HG03575 (cell line): ENCODE results near the gene LRRN2.
"Not testable (repeated sequence)": the region's sequence is repeated elsewhere in the genome, so short reads cannot be mapped to it uniquely, and the experiment has no call there.

Source experiments
- ATAC-seq: cut with Tn5 transposase; IDR thresholded peaks from one replicate; pipeline ENCODE4 v1.9.1; 2021; ENCODE audit not compliant: unreplicated experiment, insufficient number of reproducible peaks, low FRiP score; ENCODE audit errors: extremely low read depth

Gene LRRN2

GRCh38 chr1:204697893-204698292, 12.4 kb upstream of the LRRN2 start:
- no peak for ATAC-seq

DNA sequence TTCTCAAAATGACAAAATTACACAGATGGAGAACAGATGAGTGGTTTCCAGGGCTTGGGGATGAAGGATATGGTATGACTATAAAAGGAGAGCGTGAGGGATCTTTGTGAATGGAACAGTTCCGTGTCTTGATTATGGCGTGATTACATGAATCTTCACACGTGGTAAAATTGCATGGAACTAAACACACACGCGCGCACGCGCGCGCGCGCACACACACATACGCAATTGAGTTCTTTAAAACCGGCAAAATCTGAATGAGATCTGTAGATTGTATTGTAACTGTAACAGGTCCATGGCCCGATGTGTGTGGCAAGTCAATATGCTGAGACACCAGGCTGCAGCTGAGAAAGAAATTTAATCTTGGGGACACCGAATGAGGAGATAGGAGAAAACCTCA, 11.1 kb upstream of the LRRN2 start:
- ATAC-seq = no peak

DNA sequence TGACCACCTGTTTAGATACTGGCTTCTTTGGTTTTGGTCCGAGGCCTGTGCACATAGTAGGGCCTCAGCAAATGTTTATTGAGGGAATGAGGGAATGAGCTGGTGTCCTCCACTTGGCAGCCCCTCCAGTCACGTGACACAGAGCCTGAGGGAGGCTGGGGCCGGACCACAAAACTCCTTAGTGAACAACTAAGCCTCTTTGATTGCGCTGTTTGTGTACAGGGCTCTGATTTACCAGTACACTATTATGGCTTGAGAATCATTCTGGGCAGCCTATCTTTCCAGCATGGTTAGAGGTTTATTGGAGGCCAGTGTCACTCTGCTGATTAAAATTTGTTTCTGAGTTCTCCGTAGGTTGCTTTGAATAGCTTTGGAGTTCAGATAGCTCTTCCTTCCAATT, 10.2 kb upstream of the LRRN2 start:
- no peak for ATAC-seq

- no peak for ATAC-seq
Observed at GRCh38 chr1:204694145-204694544, 8.6 kb upstream of the LRRN2 start.

- no peak for ATAC-seq
Observed at GRCh38 chr1:204692841-204693356, 7.4 kb upstream of the LRRN2 start.

- ATAC-seq = no peak
Observed at GRCh38 chr1:204692325-204692840, 6.8 kb upstream of the LRRN2 start.

DNA sequence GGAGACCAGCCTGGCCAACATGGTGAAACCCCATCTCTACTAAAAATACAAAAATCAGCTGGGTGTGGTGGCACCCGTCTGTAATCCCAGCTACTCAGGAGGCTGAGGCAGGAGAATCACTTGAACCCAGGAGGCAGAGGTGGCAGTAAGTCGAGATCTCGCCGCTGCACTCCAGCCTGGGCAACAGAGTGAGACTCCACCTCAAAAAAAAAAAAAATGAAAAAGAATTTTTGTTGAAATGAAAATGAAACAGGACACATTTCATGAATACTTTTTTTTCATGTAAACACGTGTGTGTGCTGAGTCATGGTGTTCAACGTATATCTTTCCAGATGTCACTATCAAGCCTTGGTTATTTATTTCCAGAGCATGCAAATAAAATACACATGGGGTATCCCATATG, 5.8 kb upstream of the LRRN2 start:
- not testable (repeated sequence) for ATAC-seq

GRCh38 chr1:204688776-204689175, 3.2 kb upstream of the LRRN2 start:
- ATAC-seq = no peak

GRCh38 chr1:204688007-204688406, 2.5 kb upstream of the LRRN2 start:
- no peak for ATAC-seq

DNA sequence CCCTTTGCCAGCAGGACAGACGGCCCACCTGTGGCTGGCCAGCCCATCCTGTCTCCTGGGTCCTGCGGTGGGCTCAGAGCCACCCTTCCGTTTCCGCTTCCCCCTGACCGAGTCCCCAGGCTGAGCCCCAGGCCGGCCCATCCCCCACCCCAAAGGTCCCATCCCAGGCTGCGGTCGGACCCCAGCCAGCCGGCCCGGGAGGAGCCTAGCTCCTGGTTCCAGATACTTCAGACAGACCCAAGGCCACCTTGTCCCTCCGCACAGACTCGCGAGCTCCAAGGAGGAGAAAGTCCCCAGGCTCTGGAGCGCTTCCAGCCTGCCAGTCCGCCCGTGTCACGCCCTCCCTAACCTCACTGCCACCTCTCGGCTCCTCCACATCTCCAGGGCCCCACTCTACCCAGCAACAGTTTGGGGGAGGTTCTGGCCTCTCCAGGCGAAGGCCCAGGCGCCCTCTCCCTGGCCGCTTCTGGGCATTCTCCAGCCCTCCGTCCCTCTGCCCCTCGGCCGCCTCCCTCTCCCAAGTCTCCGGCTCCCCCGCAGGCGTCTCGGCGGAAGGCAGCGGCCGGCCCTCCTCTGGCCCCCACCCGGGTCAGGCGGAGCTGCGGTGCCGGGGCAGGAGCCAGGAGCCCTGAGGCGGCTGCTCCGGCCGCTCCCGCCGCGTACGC, 835 bp downstream of the LRRN2 start:
- ATAC-seq = no peak

- ATAC-seq = no peak
Observed at GRCh38 chr1:204684206-204684570, 1.4 kb downstream of the LRRN2 start.

- no peak for ATAC-seq
Observed at GRCh38 chr1:204683284-204684205, 2.0 kb downstream of the LRRN2 start.

GRCh38 chr1:204680461-204680860, 5.1 kb downstream of the LRRN2 start:
- no peak for ATAC-seq

GRCh38 chr1:204680051-204680450, 5.5 kb downstream of the LRRN2 start:
- ATAC-seq = no peak

GRCh38 chr1:204678721-204679475, 6.6 kb downstream of the LRRN2 start:
- no peak for ATAC-seq

- ATAC-seq = no peak
Observed at GRCh38 chr1:204677864-204678263, 7.7 kb downstream of the LRRN2 start.

DNA sequence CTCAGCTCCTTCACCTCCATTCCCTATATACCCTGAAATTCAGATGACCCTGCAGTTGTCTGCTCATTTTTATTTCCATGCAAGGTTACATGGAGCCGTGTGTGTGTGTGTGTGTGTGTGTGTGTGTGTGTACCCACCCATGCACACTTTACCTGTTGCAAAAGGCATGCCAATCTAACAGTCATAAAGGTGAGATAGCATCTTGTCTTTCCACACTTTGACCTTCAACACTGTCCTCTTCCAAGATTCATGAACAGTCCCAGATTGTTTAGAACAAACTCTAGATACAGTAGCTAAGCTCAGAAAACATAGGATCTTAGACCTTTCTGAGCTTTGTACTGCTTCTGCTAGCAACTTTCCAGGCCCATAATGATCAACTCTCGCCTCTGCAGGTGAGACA, 9.5 kb downstream of the LRRN2 start:
- no peak for ATAC-seq

DNA sequence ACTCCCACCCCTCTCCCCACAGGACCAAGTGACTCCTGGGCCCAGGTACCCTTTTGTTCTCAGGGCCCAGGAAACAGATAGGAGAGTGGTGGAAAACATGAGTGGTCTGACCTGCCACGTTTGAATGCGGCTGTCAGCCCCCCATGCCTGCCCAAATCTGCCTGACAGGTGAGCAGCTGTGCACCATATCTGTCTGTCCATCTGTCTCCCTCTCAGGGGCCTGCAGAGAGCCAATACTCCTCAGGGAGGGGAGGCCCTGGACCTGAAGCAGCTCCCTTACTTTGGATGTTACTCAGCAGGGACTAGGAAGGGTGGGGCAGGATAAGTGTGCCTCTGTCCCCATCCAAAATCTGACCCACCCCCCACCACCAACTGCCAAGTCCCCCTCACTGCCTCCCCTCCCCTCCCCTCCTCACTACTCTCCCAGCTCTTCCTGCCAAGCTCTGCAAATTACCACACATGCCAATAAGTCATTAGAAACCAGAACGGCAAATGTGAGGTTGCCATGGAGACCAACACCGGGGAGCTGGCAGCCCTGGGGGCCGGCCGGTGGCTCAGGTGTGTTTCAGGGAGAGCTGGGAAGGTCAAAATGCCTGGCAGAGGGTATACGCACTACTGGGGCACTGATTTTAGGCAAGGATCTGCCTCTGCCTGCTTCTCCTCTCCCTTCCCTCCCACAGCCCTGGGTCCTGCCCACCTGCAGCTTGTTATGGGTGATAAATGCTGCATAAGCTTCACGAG, 11.5 kb downstream of the LRRN2 start:
- ATAC-seq = no peak

DNA sequence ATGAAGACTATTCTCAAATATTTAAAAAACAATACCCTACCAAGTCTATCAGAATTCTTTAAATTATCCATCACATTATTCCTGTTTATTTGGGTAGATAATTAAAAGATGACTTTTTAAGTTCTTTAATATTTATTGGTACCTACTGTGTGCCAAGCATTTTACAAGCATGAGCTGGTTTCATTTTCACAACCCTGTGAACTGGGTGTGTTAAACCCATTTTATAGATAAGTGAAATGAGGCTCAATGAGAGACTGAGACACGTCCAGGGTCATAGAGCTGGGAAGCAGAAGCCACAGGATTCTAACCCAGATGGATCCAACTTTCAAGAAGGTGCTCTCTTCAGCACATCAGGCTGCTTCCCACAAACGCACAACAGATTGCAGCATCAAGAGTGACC, 12.3 kb downstream of the LRRN2 start:
- no peak for ATAC-seq
